ENCODE data around the gene SMCO3. TPM values are rescaled to one million over a fixed set of nuclear protein-coding genes. Genes with fewer than 3 reads are reported as not detected.

The SMCO3 gene
- total and polyA plus RNA-seq, 2 of the 8 experiments (the other 6 are each of a cell fraction or from before 2014, with no cell fraction given) = not detected

DNA sequence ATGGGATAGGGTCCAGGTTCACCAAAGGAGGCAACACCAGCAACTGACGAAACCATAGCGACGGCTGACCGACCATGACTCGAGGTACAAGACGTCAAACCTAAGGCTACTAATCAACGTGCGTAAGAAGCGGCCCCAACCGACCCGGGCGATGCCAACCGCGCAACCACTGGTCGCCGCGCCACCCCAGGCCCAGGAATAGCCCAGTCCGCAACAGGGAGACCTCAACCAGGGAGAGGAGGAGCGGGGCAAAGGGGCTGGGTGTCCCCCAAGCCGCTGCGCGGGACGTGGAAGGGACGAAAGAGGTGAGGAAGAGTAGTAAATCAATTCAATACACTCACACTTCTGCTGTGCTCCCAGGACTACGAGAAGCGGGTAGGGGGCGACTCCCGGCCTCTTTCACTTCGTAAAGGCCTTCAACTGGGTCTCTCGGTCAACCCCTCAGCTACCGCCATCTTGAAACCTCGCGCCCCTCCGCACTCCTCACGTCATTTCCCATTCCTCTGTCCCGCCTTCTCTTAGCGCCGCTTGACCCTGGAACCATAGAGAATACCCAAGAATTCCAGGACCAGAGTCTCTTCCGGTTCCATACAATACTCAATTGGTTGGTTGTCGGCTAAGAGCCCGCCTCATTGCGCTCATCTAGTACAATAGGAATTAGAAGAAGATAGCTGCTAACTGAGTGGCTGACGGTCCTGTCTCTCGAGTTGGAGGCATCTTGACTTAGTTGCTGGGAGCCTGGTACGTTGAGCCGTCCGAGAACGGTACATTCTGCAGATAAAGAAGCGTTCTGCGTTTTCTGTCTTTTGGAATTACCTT, 10.8 kb downstream of the SMCO3 start, which contains the start of the genes C12orf60 and WBP11 (continued):
- TF ChIP-seq JUN (IDR thresholded peaks at IDR 0.05; ENCODE audit: low read depth, low read length) (no peak), PHF8 (conservative IDR thresholded peaks at IDR 0.05; ENCODE audit: low read depth, low read length) (peak; percentile 72), SIN3A (conservative IDR thresholded peaks at IDR 0.05 in 1 of 2, IDR thresholded peaks at IDR 0.05 in 1 of 2; ENCODE audit: low read depth in 1 of 2, low read length in 2 of 2) (peak in 1 of 2 experiments; percentile 78; a peak in 1 of 4 replicates), FOSL1 (IDR thresholded peaks at IDR 0.05; ENCODE audit: insufficient read depth, low read depth, low read length) (no peak), ASH2L (IDR thresholded peaks at IDR 0.05; ENCODE audit: low read length) (peak; percentile 91), KDM1A (IDR thresholded peaks at IDR 0.05; ENCODE audit: borderline replicate concordance, low read length) (no peak), TBP (IDR thresholded peaks at IDR 0.05; ENCODE audit: low read depth, low read length) (peak; percentile 90), GTF2F1 (IDR thresholded peaks at IDR 0.05; ENCODE audit: borderline replicate concordance, low read depth, low read length) (no peak), CHD2 (IDR thresholded peaks at IDR 0.05; ENCODE audit: low read length) (peak; percentile 76), SIRT6 (IDR thresholded peaks at IDR 0.05; ENCODE audit: low read length) (no peak), BCL11A (IDR thresholded peaks at IDR 0.05; ENCODE audit: low read depth in 2 of 2, low read length in 2 of 2) (no peak), POLR2AphosphoS5 (IDR thresholded peaks at IDR 0.05; ENCODE audit: low read depth, low read length) (peak; percentile 92; the same call in 1 of the 2 replicates), RXRA (IDR thresholded peaks at IDR 0.05; ENCODE audit: insufficient read depth, low read depth, low read length) (no peak)
- TF ChIP-seq, protein P1, sequence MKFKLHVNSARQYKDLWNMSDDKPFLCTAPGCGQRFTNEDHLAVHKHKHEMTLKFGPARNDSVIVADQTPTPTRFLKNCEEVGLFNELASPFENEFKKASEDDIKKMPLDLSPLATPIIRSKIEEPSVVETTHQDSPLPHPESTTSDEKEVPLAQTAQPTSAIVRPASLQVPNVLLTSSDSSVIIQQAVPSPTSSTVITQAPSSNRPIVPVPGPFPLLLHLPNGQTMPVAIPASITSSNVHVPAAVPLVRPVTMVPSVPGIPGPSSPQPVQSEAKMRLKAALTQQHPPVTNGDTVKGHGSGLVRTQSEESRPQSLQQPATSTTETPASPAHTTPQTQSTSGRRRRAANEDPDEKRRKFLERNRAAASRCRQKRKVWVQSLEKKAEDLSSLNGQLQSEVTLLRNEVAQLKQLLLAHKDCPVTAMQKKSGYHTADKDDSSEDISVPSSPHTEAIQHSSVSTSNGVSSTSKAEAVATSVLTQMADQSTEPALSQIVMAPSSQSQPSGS (IDR thresholded peaks at IDR 0.05; ENCODE audit: low read length) = no peak

Data from H1 (cell line).